Measurements from ENCODE around the gene AICDA. TPM values are rescaled to one million over a fixed set of nuclear protein-coding genes. Genes with fewer than 3 reads are reported as not detected.
"Not testable (repeated sequence)": the region's sequence is repeated elsewhere in the genome, so short reads cannot be mapped to it uniquely, and the experiment has no call there.

The AICDA gene
- total RNA-seq, 1 experiment from 2014 or later, result not detected

DNA sequence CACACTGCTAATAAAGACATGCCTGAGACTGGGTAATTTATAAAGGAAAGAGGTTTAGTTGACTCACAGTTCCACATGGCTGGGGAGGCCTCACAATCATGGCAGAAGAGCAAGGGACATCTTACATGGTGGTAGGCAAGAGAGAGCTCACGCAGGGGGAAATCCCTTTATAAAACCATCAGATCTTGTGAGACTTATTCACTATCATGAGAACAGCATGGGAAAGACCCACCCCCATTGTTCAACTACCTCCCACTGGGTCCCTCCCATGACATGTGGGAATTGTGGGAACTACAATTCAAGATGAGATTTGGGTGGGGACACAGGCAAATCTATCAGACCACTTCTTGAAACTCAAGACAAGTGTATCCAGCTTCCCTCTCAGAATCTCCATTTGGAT, 1.2 kb upstream of the AICDA start:
- not testable (repeated sequence) for DNase-seq (ENCODE audit: low spot score)

DNA sequence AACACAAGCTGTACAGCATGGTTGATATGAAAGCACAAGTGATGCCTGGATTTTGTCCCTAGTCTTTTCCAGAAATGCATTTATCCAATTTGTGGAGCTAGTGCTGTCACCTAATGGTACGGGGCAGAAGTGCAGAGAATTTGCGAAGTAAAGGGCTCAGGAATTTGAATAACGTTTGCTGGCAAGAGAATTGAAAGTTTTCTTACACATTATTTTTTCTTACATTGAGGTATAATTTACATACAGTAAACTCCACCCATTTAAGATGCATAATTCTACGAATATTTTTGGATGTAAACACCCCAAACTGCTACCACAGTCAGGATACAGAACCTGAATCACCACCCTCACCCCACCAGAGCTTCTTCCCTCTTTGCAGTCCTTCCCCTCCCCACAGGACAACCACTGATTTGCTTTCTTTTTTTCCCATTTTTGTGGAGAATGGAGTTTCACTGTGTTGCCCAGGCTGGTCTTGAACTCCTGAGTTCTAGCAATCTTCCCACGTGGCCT, 3.5 kb downstream of the AICDA start:
- DNase-seq (ENCODE audit: low spot score), result peak; percentile 22

DNA sequence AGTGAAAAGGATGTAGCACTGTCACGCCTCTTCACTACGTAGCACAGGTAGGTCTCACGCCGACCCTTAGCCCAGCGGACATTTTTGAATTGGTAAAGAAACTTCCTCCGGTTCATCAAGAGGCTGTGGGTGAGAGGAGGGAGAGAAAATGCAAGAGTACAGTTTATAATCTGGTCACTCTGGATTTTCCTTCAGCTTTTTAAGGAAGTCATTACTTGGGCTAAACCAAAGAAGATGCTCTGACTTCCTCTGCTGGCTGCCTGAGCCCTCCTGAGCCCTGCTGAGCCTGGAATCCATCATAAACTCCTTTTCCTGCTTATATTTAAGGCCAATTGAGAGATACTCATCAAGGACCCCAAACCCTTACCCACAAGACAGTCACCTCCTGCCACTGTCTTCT, 5.8 kb downstream of the AICDA start:
- DNase-seq (ENCODE audit: low spot score), result no peak

DNA sequence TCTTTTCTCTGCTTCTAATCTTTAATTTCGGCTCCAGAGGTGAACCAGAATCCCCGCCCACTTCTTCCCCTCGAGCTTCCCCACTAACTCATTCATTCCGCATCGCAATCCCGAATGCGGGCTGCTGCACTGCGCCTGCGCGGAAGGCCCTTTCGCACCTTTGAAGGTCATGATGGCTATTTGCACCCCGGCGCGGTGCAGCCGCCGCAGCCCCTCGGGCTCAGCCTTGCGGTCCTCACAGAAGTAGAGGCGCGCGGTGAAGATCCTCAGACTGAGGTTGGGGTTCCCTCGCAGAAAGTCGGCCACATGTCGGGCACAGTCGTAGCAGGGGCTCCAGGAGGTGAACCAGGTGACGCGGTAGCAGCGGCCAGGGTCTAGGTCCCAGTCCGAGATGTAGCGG, 7.6 kb downstream of the AICDA start:
- no peak for DNase-seq (ENCODE audit: low spot score)

DNA sequence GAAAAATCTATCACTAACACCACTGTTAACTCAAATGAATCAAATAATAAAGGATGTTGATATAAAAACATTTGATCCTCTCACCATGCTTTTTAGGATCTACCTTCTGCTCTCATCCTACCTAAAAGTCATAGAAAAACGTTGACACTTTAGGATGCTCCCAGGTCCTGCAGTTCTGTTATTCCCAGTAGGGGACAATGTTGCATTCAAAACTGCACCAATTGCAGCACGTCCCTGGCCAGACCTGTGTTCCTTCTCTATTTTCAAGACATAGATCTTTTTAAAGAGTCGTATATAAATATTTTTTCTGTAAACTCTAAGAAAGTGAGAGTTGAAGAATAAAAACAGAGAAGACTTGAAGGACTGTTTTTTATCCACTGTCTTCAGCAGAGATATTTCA, 8.8 kb downstream of the AICDA start:
- no peak for DNase-seq (ENCODE audit: low spot score)

DNA sequence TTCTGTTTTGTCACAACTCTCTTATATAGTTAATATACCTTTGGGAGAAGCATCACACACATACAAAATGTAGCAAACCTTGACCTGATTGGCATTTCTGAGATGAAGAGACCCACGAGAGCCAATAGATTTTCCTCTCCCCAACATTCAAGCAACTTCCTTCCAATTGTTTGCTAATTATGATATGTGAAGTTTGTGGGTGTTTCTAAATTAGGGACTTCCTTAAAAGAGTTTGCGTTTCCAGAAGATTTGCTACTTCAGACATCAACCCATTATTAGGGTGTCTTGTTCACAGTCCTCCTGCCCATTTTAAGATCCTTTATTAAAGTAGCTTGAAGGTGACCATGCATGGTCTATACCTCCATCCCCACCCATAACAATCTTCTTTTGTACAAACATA, 9.4 kb downstream of the AICDA start:
- no peak for DNase-seq (ENCODE audit: low spot score)

DNA sequence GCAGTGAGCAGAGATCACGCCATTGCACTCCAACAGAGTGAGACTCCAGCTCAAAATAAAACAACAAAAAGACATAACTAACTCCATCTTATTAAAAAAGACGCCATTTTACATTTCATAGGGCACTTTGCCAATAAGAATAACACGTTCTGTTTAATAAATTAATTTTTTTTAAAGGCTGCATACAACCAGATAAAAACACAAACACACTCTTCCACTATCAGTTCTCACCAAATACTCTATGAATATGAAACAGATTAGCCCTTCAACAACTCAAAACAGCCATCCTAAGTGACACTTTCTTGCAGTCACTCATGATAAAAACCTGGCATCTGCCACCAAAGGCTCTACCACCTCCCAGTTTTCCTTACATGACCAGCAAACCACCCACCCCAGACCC, 16.1 kb downstream of the AICDA start:
- no peak for DNase-seq (ENCODE audit: low spot score)

DNA sequence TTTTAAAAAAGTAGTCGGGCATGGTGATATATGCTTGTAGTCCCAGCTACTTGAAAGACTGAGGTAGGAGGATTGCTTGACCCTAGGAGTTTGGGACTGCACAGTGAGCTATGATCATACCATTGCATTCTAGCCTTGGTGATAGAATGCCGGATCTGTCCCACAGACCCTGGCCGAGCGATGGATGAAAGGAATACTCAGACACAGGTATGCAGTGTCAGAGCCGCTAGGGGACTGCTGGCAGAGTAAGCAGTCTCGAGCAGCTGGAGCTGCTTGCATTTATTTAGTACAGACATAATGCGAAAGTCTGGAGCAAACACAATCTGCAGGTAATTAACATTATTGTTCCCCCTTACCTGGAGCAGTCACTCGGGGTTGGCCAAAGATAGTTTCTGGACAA, 18.6 kb downstream of the AICDA start:
- DNase-seq (ENCODE audit: low spot score), result no peak

DNA sequence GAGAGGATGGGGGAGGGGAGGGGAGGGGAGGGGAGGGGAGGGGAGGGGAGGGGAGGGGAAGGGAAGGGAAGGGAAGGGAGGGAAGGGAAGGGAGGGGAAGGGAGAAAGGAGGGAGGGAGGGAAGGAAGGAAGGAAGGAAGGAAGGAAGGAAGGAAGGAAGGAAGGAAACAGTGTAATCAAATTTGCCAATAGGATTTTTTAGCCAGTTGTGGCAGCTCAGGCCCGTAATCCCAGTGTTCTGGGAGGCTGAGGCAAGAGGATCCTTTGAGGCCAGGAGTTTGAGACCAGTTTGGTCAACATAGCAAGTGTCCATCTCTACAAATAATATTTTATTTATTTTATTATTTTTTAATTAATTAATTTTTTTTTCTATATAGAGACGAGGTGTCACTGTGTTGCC, 19.4 kb downstream of the AICDA start:
- DNase-seq (ENCODE audit: low spot score), result no peak

DNA sequence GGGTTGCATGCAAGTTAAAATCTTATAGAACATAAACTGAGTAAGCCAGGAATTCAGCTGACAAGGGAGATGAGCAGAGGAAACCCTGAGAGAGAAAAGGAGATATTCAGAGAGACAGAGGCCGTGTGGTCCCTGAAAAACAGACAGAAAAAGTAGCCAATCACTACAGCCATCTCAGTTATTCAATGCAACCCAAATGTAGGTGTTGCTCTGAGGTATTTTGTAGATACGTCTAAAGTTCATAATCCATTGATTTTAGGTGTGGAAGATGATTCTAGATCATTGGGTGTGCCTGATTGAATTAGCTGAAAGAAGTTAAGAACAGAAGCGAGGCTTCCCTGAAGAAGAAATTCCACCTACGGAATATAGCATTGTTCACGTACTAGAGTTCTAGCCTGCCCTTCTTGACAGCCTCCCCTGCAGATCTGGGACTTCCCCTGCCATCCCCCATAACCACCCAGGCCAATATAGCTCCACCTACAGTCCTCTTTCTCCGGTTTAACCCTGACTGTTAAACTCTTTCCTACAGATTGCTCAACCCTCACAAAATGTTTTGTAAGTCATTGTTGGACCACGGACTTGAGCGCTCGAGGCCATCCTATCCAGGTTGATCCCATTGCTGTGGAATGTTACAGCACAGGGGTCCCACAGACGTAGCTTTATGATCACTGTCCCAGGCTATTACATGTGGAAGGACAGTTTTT, 21.7 kb downstream of the AICDA start:
- DNase-seq (ENCODE audit: low spot score), result no peak

DNA sequence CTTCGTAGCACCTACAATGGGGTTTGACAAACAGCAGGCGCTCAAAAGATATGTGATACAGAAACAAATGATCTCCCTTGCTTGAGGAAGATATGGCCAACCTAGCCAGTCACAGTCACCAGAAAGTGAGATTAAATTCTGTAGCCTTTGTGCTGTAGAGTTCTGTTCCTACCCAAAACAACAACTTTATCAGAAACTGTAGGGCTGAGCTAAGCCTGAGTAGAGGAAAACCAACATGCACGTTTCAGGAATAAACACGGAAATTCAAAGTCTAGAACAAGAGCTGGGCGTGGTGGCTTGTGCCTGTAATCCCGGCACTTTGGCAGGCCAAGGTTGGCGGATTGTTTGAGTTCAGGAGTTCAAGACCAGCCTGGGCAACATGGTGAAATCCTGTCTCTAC, 23.0 kb downstream of the AICDA start:
- DNase-seq (ENCODE audit: low spot score), result no peak

DNA sequence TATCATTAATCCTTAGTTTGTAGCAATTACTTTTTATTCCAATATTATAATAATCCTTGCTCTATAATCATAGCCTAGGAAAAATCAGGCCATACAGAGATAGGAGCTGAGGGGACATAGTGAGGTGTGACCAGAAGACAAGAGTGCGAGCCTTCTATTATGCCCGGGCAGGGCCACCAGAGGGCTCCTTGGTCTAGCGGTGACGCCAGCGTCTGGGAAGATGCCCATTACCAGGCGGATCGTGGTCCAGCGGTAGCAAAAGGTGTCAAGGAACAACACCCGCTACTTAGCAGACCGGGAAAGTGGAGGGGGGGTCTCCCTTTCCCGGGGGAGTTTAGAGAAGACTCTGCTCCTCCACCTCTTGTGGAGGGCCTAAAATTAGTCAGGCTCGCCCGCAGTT, 28.2 kb downstream of the AICDA start:
- not testable (repeated sequence) for DNase-seq (ENCODE audit: low spot score)

DNA sequence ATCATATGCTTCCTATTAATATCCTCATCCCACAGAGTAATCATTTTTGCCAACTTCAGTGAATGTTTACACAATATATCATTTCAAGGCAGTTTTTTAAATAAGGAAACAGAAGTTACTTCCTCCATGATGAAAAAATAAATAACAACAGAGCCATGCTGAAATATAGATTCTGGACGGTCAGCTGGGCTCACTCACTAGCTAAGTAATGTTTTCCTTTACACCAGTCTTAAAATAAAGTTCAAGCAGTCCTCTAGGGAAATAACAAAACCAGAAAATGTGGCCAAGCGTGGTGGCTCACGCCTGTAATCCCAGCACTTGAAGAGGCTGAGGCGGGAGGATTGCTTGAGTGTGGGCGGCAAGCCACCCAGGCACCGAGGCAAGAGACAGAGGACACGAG, 28.7 kb downstream of the AICDA start:
- DNase-seq (ENCODE audit: low spot score), result no peak

DNA sequence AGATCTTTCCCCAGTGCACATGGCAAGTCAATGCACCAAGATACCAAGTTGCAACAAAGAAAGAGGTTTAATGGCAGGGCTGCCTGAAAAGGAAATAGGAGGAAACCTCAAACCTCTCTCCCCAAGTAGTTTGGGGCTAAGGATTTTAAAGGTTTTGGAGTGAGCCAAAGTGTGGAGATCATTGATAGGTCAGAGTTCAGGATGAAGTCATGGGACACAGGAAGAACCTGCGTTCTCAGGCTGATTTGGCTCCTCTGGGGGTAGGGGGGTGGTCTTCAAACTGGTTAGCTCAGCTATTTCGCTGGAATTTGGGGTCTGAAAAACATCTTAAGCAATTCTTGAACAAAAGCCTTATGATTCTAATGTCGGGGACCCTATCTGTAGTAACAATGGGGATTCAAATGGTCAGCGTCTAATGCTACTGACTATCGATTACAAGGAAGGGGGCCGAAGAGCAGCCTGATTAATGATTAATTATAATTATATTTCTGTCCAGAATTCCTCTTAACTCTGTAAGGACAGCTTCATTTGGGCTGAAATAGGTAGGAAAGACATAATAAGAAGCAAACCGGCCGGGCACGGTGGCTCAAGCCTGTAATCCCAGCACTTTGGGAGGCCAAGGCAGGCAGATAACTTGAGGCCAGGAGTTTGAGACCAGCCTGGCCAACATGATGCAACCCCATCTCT, 31.4 kb downstream of the AICDA start:
- DNase-seq (ENCODE audit: low spot score), result no peak

DNA sequence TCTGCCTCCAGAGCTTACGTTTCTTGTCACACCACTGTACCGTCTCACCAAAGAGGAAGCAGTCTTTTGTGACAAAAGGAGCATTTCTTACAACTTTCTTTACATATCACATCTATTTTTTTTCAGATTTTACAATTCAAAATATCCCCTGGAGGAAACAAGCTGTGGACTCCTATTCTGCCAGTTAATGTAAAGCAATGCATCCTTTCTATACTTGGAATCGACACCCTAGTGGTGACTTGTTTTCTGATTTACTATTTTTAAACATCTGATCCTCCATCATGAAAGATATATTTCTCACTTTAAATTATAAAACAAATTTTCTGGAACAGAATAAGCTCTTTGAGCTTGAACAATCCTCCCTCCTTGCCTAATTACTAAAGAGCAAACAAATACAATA, 34.8 kb downstream of the AICDA start:
- no peak for DNase-seq (ENCODE audit: low spot score)

DNA sequence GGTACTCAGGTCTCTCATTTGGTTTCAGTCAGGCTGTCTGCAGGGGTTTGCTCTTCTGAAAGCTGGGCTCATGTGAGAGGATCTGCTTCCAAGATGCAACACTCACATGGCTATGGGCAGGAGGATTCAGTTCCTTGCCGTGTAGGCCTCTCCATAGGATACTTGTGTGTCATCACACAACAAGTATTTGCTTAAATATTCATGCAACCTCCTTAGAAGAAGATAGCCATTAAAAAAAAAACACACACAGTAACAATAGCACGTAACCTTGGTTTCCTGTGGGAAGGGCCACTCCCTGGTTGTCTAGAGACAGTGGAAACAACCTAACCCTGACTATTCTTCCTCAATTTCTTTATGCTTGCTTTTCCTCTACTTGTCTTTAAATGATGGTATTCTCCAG, 40.2 kb downstream of the AICDA start:
- no peak for DNase-seq (ENCODE audit: low spot score)

DNA sequence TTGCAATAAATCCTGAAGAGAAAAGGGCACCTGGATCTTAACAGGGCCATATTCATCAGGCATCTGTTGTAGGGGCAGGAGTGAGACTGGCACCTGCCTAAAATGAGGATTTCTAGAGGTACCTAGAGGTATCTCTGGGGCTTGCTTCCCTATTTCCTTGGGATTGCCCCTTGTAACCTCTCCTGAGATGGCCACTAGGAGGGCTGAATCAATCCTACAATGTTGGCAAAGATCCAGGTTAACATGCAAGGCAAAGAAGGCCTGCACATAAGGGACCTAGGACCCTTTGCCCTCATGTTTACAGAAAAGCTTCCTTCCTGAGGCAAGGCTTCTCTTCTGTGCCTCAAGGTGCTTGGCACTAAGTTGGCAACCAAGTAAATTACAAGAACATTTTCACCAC, 46.1 kb downstream of the AICDA start:
- DNase-seq (ENCODE audit: low spot score), result no peak

DNA sequence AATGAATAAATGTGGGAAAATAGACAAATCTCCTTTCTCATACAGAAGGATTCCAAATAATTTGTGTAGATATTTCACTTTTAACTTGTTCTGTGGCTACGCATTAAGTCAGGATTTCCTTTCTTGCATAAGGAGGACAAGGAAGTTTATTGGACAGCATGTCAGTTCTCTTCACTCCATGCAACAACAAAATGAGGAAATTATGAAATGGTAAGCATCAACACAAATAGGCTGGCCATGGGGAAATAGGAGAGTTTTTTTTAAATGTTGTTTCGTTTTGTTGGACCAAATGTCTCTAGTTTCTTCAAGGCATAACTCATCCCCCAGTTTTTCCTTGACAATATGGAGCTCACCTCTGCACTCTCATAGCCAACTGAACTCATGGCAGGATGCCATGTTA, 46.6 kb downstream of the AICDA start:
- not testable (repeated sequence) for DNase-seq (ENCODE audit: low spot score)

DNA sequence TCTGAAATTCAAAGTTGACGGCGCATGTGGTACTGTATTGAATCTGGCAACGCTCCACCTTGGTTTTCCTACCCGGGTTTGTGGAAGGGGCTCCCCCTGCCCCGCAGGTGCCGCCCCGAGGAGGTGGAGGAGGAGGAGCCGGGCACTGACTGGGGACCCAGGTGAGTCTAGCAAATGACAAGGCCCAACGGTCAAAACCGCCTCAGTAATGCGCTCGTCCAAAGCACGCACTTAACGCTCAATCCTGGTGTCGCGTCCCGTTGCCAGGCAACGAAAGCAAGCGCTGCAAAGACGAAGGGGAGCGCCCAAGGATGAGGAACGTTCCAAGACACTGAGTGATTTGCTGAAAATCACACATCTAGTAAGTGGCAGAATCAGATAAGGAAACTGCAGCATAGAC, 48.0 kb downstream of the AICDA start:
- DNase-seq (ENCODE audit: low spot score), result no peak

DNA sequence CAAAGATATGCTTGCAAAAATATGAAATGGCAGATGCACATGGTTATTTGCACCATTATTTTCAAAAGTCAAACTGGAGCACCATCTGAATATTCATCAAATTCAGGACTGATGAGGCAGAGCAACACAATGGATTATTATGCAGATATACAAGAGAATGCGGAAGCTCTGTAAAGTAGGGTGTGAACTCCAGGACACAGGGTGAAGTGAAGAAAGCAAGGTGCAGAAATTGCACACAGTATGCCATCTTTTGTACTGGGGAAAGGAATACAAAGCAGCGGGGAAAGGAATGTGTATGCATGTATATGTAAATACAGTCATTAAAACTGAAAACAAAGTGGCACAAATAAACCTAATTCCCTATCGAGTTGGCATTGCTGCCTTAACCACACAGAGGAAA, 49.3 kb downstream of the AICDA start:
- no peak for DNase-seq (ENCODE audit: low spot score)

DNA sequence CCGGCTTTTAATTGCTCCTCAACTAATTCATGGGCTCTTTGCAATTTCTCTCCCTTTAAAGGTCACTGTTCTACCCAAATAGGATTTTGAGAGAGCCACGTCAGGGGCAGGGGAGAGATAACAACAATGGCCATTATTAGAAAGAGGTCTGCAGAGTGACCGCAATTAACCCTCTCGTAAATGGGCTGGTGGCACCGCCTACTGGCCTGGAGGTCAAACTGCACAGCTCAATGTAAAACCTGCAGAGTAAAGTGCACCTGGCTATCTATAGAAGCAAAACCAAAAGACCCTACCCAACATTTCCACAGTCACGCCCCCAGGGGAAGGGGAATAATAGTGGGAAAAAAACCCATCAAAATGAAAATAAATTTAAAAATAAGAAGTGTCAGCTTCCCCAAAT, 50.3 kb downstream of the AICDA start:
- no peak for DNase-seq (ENCODE audit: low spot score)

DNA sequence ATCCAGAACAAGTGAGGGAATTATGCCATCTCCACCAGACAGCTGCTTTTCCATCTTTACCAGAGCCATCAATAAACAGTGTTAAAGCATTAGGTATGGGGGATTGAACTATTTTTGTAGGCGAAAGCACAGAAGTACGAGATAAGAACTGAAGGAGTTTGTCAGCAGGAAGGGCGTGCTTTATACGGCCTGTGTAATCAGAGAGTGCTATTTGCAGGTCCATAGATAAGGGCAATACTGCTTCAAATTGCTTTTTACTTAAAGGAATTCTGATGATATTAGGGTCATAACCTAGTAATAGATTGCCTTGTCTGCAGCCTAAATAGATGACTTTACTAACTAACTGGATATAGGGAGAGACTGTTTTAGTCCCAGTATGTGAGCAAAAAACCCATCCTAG, 51.6 kb downstream of the AICDA start:
- DNase-seq (ENCODE audit: low spot score), result no peak

DNA sequence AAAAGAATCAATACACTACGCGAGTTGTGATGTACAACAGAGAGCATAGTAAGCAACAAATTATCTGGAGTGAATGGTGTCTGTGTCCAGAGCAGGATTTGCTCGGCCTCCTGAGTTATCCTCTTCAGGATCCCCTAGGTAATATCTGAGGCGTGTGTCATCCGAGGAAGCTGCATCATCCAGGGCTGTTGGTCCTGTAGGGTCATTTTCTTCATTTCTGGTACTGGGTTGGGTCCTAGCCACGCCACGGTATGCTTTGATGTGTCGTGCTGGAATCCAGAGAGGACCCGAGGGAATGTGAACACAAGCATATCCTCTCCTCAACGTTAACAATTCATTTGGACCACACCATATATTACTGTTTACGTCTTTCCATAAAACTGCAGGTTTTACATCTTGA, 53.0 kb downstream of the AICDA start:
- DNase-seq (ENCODE audit: low spot score), result no peak
